Measurements from ENCODE around the gene TMEM192.
"Not testable (repeated sequence)": the region's sequence is repeated elsewhere in the genome, so short reads cannot be mapped to it uniquely, and the experiment has no call there.

TMEM192 gene

GRCh38 chr4:165112368-165113121, at the start of gene TMEM192:
TMEM192 (minus strand) TSS chr4:165112860; CDS start chr4:165112773, 87 bp downstream.
- in situ Hi-C loops (cut with HindIII; ENCODE audit: low sequenced_read_pairs): no loop called here

GRCh38 chr4:165158762-165159161, 46.1 kb upstream of the TMEM192 start:
- in situ Hi-C loops (cut with HindIII; ENCODE audit: low sequenced_read_pairs): no loop called here

DNA sequence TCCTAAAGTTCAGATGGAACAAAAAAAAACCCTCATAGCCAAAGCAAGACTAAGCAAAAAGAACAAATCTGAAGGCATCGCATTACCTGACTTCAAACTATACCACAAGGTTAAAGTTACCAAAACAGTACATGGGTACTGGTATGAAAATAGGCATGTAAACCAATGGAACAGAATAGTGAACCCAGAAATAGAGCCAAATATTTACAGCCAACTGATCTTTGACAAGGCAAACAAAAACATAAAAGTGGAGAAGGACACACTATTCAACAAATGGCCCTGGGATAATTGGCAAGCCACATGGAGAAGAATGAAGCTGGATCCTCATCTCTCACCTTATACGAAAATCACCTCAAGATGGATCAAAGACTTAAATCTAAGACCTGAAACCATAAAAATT, 44.2 kb upstream of the TMEM192 start:
- in situ Hi-C loops (cut with HindIII; ENCODE audit: low sequenced_read_pairs): no loop called here

DNA sequence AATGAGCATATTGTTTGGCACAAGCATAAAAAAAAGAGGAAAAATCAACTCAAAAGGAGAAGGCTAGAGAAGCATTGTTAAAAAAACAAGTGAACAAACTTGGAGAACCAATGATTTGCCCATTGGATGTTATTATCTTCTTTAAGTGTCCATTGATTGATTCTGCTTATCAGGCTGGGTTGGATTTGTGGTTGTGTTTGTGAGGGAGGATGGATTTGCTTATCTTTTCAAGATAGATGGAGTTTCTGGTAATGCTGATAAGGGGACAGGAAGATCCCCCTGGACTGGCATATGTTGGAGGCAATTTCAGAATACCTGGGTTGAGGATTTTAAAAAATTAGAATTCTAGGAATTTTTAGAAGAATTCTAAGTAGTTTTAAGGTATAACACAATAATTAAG, 41.8 kb upstream of the TMEM192 start:
- in situ Hi-C loops (cut with HindIII; ENCODE audit: low sequenced_read_pairs): no loop called here

DNA sequence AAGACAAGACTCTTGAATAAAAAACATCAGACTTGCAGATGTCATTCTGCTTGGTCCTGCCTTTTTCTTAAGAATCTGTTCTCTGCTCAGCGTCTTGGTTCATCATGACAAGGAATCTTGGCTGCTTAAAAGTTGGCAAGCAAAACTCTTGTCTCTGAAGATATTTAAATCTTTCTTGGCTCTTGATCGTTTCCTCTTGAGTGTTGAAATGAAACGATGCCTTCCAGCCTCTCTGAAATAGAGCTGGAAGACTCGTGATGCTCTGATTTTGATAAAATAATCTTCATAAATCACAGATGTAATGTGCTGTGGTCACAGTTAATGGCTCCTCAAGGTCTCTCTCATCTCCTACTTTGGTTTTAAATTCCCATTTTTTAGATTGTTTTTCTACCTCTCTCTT, 39.9 kb upstream of the TMEM192 start:
- in situ Hi-C loops (cut with HindIII; ENCODE audit: low sequenced_read_pairs): no loop called here

DNA sequence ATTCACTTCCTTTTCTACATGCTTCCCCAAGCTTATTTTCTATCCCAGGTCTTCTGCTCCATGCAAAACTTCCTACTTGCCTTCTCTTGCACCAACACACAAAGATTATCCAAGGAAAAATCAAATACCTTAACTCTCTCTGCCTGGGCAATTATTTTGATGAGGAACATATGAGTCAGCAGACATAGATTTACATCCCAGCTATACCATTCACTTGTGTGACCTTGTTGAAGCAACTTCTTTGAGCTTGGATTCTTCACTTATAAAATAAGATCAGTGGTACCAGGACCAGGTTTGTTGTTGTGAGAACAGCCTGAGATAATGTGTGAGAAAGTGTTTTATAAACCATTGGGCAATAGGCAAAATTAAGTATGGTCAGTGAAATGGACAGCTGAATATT, 39.1 kb upstream of the TMEM192 start:
- in situ Hi-C loops (cut with HindIII; ENCODE audit: low sequenced_read_pairs): no loop called here

- in situ Hi-C loops (cut with HindIII; ENCODE audit: low sequenced_read_pairs): no loop called here
These were observed 37.9 kb upstream of the TMEM192 start for GRCh38 chr4:165150545-165150944.

DNA sequence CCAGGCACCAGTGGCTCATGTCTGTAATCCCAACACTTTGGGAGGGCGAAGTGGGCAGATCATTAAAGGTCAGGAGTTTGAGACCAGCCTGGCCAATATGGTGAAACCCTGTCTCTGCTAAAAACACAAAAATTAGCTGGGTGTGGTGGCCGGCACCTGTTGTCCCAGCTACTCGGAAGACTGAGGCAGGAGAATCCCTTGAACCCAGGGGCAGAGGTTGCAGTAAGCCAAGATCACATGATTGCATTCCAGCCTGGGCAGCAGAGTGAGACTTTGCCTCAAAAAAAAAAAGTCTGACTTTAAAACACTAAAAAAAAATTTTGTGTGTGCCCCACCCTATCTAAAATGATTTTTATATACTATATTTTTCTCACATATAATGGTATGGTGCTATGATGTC, 26.2 kb upstream of the TMEM192 start:
- in situ Hi-C loops (cut with HindIII; ENCODE audit: low sequenced_read_pairs): no loop called here

DNA sequence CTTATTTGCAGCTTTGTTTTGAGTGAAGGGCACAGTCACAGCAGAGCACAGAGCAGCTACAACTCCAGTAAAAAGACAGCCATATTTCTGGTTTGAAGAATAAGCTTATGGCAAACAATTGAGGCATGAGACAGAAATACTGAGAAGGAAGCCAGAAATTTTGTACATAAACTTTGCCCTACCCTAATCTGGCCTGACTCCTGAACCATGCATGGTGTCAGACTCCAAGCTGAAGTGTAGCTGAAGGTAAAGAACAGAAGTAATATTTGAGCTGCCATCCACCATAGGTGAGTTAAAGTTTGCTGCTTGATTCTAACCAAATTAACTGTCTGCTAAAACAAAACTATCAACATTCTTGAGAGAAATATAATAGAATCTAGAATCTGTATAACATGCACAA, 24.5 kb upstream of the TMEM192 start:
- in situ Hi-C loops (cut with HindIII; ENCODE audit: low sequenced_read_pairs): no loop called here

DNA sequence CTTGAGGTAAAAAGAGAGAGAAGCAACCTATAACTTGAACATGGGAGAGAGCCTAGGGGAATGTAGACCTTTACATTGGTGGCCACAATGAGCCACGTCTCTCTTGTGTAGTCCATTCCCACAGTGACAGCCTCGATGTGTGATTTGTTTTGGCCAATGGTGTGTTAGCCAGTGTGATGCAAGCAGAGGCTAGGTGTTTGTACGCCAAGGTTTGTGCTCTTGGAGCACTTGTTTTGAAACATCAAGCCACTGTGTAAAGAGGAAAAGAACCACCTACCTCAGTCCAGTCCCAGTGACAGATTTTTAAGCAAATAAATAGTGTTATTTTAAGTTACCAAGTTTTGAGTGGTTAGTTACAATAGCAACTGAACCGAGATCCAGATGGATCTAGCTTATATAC, 23.9 kb upstream of the TMEM192 start:
- in situ Hi-C loops (cut with HindIII; ENCODE audit: low sequenced_read_pairs): no loop called here

DNA sequence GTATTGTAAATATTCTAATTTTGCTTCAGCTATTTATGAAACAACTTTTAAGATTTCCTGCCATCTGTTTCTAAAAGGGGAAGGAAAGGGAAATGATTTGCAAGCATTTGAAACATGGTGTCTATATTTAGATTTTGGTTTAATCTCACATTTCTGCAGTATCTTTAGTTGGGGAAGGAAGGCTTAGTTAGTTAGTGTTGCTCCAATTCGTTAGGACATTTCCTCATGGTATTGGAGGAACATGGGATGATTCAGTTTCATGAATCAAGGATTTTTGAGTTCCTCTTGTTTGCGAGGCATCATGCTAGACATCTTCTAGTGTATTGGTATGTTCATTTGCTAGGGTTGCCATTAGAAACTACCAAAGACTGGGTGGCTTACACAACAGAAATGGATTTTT, 20.5 kb upstream of the TMEM192 start:
- in situ Hi-C loops (cut with HindIII; ENCODE audit: low sequenced_read_pairs): loop anchor here (5.0 kb wide), 2 partner anchors 209 to 329 kb away; no protein-coding TSS in a partner anchor

DNA sequence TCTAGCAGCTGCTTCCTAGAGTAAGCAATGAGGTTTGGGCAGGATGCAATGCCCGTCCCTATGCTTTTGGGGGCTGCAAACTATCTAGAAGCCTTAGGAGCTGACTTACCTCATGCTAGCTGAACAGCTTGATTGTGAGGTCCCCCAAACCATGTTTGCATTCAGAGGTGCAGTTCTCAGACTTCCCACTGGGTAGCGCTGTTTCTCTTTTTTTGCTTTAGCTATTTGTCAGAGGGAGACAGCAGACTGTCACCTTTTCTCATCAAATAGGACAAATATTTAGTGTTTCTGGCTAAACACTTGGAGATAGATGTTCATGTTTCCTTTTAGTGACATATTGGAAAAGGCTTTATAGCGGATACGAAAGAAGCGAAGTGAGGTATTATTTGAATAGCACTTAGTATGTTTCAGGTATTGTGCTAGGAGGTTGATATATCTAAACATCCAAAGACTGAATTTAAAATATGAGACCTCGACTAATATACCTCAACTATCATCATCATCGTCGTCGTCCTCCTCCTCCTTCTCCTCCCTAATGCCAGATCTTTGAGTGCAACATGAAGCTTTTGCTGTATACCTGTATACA, 18.7 kb upstream of the TMEM192 start:
- in situ Hi-C loops (cut with HindIII; ENCODE audit: low sequenced_read_pairs): loop anchor here (5.0 kb wide), 2 partner anchors 211 to 331 kb away; no protein-coding TSS in a partner anchor

DNA sequence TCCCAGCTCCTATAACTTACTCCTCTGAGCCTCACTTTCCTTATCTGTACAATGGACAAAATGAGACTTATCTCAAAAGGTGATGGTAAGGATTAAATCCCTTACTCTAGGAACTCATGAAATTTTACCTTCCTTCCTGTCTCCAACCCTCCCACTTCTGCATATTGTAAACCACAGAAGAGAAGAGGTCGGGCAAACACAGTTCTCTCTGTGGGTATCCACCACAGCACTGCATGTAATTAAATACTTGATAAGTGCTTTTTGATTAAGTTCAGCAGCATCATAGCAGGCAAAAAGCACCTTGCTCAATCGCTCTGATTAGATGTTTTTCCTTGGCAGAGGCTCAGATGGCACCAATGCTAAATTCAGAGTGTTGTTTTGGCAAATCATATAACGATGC, 17.3 kb upstream of the TMEM192 start:
- in situ Hi-C loops (cut with HindIII; ENCODE audit: low sequenced_read_pairs): loop anchor here (5.0 kb wide), 2 partner anchors 212 to 332 kb away; no protein-coding TSS in a partner anchor

- in situ Hi-C loops (cut with HindIII; ENCODE audit: low sequenced_read_pairs): not testable (repeated sequence)
These were observed 13.3 kb upstream of the TMEM192 start for GRCh38 chr4:165125869-165126499.

- in situ Hi-C loops (cut with HindIII; ENCODE audit: low sequenced_read_pairs): no loop called here
These were observed 11.8 kb upstream of the TMEM192 start for GRCh38 chr4:165124488-165124887.

GRCh38 chr4:165118256-165118909, 5.7 kb upstream of the TMEM192 start:
- in situ Hi-C loops (cut with HindIII; ENCODE audit: low sequenced_read_pairs): no loop called here

- in situ Hi-C loops (cut with HindIII; ENCODE audit: low sequenced_read_pairs): no loop called here
These were observed 2.6 kb upstream of the TMEM192 start for GRCh38 chr4:165115301-165115700.

- in situ Hi-C loops (cut with HindIII; ENCODE audit: low sequenced_read_pairs): no loop called here
These were observed 723 bp downstream of the TMEM192 start for GRCh38 chr4:165111906-165112367.

DNA sequence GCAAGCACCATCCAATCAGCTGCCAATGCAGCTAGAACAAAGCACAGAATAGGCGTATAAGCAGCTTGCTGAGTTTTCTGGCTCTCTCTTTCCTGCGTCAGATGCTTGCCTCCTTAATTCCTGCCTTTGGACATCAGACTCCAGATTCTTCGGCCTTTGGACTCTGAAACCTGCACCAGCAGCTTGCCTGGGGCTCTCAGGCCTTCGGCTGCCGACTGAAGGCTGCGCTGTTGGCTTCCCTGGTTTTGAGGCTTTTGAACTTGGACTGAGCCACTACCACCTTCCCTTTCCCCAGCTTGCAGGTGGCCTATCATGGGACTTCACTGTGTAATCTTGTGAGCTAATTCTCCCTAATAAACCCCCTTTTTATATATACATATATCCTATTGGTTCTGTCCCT, 6.1 kb downstream of the TMEM192 start:
- in situ Hi-C loops (cut with HindIII; ENCODE audit: low sequenced_read_pairs): no loop called here

DNA sequence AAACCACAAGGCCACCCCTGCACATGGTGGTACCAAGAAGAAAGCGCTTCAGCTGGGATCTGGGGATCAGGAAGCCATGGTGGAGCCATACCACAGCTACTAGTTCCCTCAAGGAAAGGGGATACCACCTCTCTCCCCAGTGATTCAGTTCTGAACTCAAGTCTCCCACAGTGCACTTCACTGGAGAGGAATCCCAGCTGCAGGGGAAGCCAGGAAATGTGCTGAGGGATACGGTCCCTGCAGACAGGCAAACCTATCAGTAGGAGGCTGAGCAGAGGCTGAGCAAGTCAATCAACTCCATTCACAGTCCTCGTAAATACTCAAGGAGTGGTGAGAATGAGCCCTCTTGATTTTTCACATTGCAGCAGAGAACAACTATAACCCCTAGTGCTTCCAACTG, 11.0 kb downstream of the TMEM192 start:
- in situ Hi-C loops (cut with HindIII; ENCODE audit: low sequenced_read_pairs): no loop called here

DNA sequence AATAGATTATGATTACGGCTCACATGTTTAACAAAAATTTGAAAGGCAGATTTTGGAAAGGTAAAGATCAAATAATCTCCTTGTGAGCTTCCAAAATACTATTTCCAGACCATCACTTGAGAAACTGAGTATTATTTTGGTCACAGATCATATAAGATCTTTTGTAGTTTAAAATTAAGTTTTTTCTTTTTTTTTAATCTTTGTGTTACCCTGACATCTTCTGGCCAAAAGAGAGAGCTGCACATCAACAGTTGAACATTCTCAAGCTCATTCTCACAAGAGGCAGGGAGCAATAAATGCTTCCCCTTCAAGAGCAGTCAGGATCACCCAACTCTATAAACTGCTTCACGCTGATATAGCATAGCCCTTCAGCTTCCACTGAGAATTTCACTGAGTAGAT, 15.9 kb downstream of the TMEM192 start:
- in situ Hi-C loops (cut with HindIII; ENCODE audit: low sequenced_read_pairs): no loop called here

Measured in endothelial cell of hepatic sinusoid (primary cell).